ENCODE measurements around the gene TOMM20. TPM values are rescaled to one million over a fixed set of nuclear protein-coding genes. Genes with fewer than 3 reads are reported as not detected.

TOMM20 gene
- total RNA-seq, 1 experiment from 2014 or later, result 101 TPM

GRCh38 chr1:235151033-235151432, 22.4 kb upstream of the TOMM20 start:
- no peak overlapping the region for H3K4me3 ChIP-seq (ENCODE audit: low read depth in 2 of 2, low read length in 2 of 2)
- BruUV-seq (replicated peaks), result no TSS peak
- H3K4me1 ChIP-seq (ENCODE audit: control insufficient read depth, insufficient read depth, low read length), result no peaks in the 10 kb centered on the region
- ATAC-seq (peak; percentile 40; the same call in 1 of the 2 replicates), DNase-seq (ENCODE audit: low read depth, low spot score) (no peak)
- H3K9me3 ChIP-seq (ENCODE audit: control insufficient read depth, insufficient read depth, low read depth, low read length), result no peaks in the 10 kb centered on the region
- CTCF ChIA-PET, result interaction anchor here (0.5 kb wide), 1 partner anchor 677 kb away, joined by 3 read pairs; no protein-coding TSS in a partner anchor
- POLR2A ChIA-PET, result no interaction called here
- no peak overlapping the region for H3K27ac ChIP-seq (ENCODE audit: low read length)
- in situ Hi-C loops (cut with HindIII; ENCODE audit: low pct_unique_long_range_greater_than_20kb, low sequenced_read_pairs) (no loop called here), intact Hi-C loops (cut with micrococcal nuclease; ENCODE audit: unreplicated experiment) (no loop called here)
- H3K36me3 ChIP-seq (ENCODE audit: control insufficient read depth, insufficient read depth, low read length), result peaks cover 24% of the 10 kb centered on the region
- no peak for TF ChIP-seq TCF7L2 (IDR thresholded peaks at IDR 0.05; ENCODE audit: low read depth, low read length)
- no peaks in the 10 kb centered on the region for H3K27me3 ChIP-seq (ENCODE audit: control insufficient read depth, insufficient read depth, low read length)

DNA sequence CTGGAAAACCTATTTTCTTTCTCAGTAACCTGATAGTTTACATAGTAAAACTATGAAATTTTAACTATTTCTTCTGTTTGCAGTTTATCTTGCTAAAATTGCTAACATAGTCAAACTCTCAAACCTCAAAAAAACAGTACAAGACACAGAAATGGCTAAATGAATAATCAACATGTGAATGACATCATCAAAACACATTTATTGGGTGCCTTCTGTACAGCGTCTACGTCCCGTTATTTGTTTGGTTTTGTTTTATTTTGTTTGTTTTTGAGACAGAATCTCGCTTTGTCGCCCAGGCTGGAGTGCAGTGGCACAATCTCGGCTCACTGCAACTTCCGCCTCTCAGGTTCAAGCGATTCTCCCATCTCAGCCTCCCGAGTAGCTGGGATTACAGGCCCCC, 21.2 kb upstream of the TOMM20 start:
- in situ Hi-C loops (cut with HindIII; ENCODE audit: low pct_unique_long_range_greater_than_20kb, low sequenced_read_pairs), result no loop called here
- no peak overlapping the region for H3K27ac ChIP-seq (ENCODE audit: low read length)
- ChIA-PET CTCF (no interaction called here), POLR2A (no interaction called here)
- H3K9me3 ChIP-seq (ENCODE audit: control insufficient read depth, insufficient read depth, low read depth, low read length), result no peaks in the 10 kb centered on the region
- no TSS peak for BruUV-seq (replicated peaks)
- peaks cover 21% of the 10 kb centered on the region for H3K36me3 ChIP-seq (ENCODE audit: control insufficient read depth, insufficient read depth, low read length)
- H3K4me3 ChIP-seq (ENCODE audit: low read depth in 2 of 2, low read length in 2 of 2), result no peak overlapping the region
- H3K27me3 ChIP-seq (ENCODE audit: control insufficient read depth, insufficient read depth, low read length), result no peaks in the 10 kb centered on the region
- no peak for DNase-seq (ENCODE audit: low read depth, low spot score)
- no peak for ATAC-seq
- H3K4me1 ChIP-seq (ENCODE audit: control insufficient read depth, insufficient read depth, low read length), result no peaks in the 10 kb centered on the region
- TF ChIP-seq CTCF (IDR thresholded peaks at IDR 0.05) (no peak), POLR2AphosphoS5 (IDR thresholded peaks at IDR 0.05; ENCODE audit: low read depth, low read length) (no peak), SIN3A (IDR thresholded peaks at IDR 0.05; ENCODE audit: borderline replicate concordance, insufficient read depth, low read depth, low read length) (no peak), TCF7L2 (IDR thresholded peaks at IDR 0.05; ENCODE audit: low read depth, low read length) (no peak)
- TF ChIP-seq, protein P1, sequence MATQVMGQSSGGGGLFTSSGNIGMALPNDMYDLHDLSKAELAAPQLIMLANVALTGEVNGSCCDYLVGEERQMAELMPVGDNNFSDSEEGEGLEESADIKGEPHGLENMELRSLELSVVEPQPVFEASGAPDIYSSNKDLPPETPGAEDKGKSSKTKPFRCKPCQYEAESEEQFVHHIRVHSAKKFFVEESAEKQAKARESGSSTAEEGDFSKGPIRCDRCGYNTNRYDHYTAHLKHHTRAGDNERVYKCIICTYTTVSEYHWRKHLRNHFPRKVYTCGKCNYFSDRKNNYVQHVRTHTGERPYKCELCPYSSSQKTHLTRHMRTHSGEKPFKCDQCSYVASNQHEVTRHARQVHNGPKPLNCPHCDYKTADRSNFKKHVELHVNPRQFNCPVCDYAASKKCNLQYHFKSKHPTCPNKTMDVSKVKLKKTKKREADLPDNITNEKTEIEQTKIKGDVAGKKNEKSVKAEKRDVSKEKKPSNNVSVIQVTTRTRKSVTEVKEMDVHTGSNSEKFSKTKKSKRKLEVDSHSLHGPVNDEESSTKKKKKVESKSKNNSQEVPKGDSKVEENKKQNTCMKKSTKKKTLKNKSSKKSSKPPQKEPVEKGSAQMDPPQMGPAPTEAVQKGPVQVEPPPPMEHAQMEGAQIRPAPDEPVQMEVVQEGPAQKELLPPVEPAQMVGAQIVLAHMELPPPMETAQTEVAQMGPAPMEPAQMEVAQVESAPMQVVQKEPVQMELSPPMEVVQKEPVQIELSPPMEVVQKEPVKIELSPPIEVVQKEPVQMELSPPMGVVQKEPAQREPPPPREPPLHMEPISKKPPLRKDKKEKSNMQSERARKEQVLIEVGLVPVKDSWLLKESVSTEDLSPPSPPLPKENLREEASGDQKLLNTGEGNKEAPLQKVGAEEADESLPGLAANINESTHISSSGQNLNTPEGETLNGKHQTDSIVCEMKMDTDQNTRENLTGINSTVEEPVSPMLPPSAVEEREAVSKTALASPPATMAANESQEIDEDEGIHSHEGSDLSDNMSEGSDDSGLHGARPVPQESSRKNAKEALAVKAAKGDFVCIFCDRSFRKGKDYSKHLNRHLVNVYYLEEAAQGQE (IDR thresholded peaks at IDR 0.05; ENCODE audit: insufficient read depth in 1 of 2, low read depth in 2 of 2, low read length in 1 of 2), result no peak
- intact Hi-C loops (cut with micrococcal nuclease; ENCODE audit: unreplicated experiment), result no loop called here

GRCh38 chr1:235147269-235147668, 18.6 kb upstream of the TOMM20 start:
- ATAC-seq, result no peak
- Histone ChIP-seq H3K27ac (ENCODE audit: low read length) (no peak overlapping the region), H3K4me1 (ENCODE audit: control insufficient read depth, insufficient read depth, low read length) (no peaks in the 10 kb centered on the region), H3K27me3 (ENCODE audit: control insufficient read depth, insufficient read depth, low read length) (no peaks in the 10 kb centered on the region), H3K36me3 (ENCODE audit: control insufficient read depth, insufficient read depth, low read length) (peaks cover 14% of the 10 kb centered on the region), H3K4me3 (ENCODE audit: low read depth in 2 of 2, low read length in 2 of 2) (no peak overlapping the region), H3K9me3 (ENCODE audit: control insufficient read depth, insufficient read depth, low read depth, low read length) (no peaks in the 10 kb centered on the region)
- no peak for TF ChIP-seq POLR2AphosphoS5 (IDR thresholded peaks at IDR 0.05; ENCODE audit: low read depth, low read length)
- TF ChIP-seq CTCF (IDR thresholded peaks at IDR 0.05), result no peak
- TF ChIP-seq, protein P1 (IDR thresholded peaks at IDR 0.05; ENCODE audit: insufficient read depth in 1 of 2, low read depth in 2 of 2, low read length in 1 of 2), result no peak
- TF ChIP-seq TCF7L2 (IDR thresholded peaks at IDR 0.05; ENCODE audit: low read depth, low read length), result no peak
- no peak for TF ChIP-seq SIN3A (IDR thresholded peaks at IDR 0.05; ENCODE audit: borderline replicate concordance, insufficient read depth, low read depth, low read length)
- ChIA-PET POLR2A (interaction anchor here (0.6 kb wide), 1 partner anchor 42 kb away, joined by 29 read pairs; no protein-coding TSS in a partner anchor), CTCF (no interaction called here)
- in situ Hi-C loops (cut with HindIII; ENCODE audit: low pct_unique_long_range_greater_than_20kb, low sequenced_read_pairs), result no loop called here
- intact Hi-C loops (cut with micrococcal nuclease; ENCODE audit: unreplicated experiment), result no loop called here
- no TSS peak for BruUV-seq (replicated peaks)
- DNase-seq (ENCODE audit: low read depth, low spot score), result no peak
